Measurements from ENCODE around the gene CEP250.

- TF ChIP-seq CTCF (tag by site-specific recombination; IDR thresholded peaks at IDR 0.05): no peak
- no peak for TF ChIP-seq TRIM28 (IDR thresholded peaks at IDR 0.05; ENCODE audit: borderline replicate concordance, low read length)
- no peak for TF ChIP-seq ZNF561 (tag by site-specific recombination; IDR thresholded peaks at IDR 0.05; ENCODE audit: borderline replicate concordance)
These were observed 34.1 kb upstream of the CEP250 start for GRCh38 chr20:35421322-35421721.

Data from HEK293 (cell line).